K562 (cell line): Measurements from ENCODE around the gene CBY3. TPM values are rescaled to one million over a fixed set of nuclear protein-coding genes. Genes with fewer than 3 reads are reported as not detected.
A peak's percentile ranks its signal among the peaks of the same experiment; 100 is the strongest.

Experiments used
- CEBPB ChIP-seq: fragments of 450-650 bp; IDR thresholded peaks from 2 replicates; pipeline ENCODE4 v1.6.1; 2016; ENCODE audit warnings: missing genetic modification characterization, missing compliant biosample characterization
- CHD2 ChIP-seq: IDR thresholded peaks from 2 replicates; pipeline ENCODE4 v1.6.1; 2011; ENCODE audit warnings: low read depth, low read length
- DPF2 ChIP-seq: fragments of 450-650 bp; IDR thresholded peaks from 2 replicates; pipeline ENCODE4 v1.6.1; 2016
- HNRNPLL ChIP-seq: fragments of 200-400 bp; formaldehyde crosslinking; IDR thresholded peaks from 2 replicates; pipeline ENCODE4 v1.6.1; 2017; ENCODE audit warnings: low read length, low read depth, mild to moderate bottlenecking; ENCODE audit not compliant: poor library complexity, severe bottlenecking
- ILK ChIP-seq: fragments of 450-650 bp; IDR thresholded peaks from 2 replicates; pipeline ENCODE4 v1.6.1; 2016; ENCODE audit warnings: missing genetic modification characterization, low read depth, mild to moderate bottlenecking, missing compliant biosample characterization, moderate library complexity, borderline replicate concordance
- KHSRP ChIP-seq: fragments of 450-650 bp; IDR thresholded peaks from 2 replicates; pipeline ENCODE4 v1.6.1; 2017
- LCOR ChIP-seq: sonication (generic); formaldehyde crosslinking; IDR thresholded peaks from 2 replicates; pipeline ENCODE4 v1.8.0; 2022; ENCODE audit warnings: mild to moderate bottlenecking, missing genetic modification reagents
- MLLT1 ChIP-seq, 2 experiments: fragments of 450-650 bp; IDR thresholded peaks; 2 replicates each; pipeline ENCODE4 v1.6.1; 2016
- MTF1 ChIP-seq: fragments of 250-450 bp; sonication (Bioruptor Pico); IDR thresholded peaks from 2 replicates; pipeline ENCODE4 v1.9.0; 2021; ENCODE audit warnings: moderate library complexity, mild to moderate bottlenecking, inconsistent platforms, borderline replicate concordance
- PBX2 ChIP-seq, 2 experiments: IDR thresholded peaks in 1 of 2; conservative IDR thresholded peaks in 1 of 2; 2 replicates each; pipeline ENCODE4 v1.6.1; 2016; ENCODE audit warnings: low read depth in 2 of 2, mild to moderate bottlenecking in 1 of 2, missing compliant biosample characterization in 1 of 2, missing genetic modification characterization in 1 of 2, moderate library complexity in 1 of 2
- YY1 ChIP-seq, 3 experiments: IDR thresholded peaks; 2 replicates each; pipeline ENCODE4 v1.6.1; 2011; ENCODE audit warnings: low read length in 2 of 3, mild to moderate bottlenecking in 2 of 3, moderate library complexity in 2 of 3, borderline replicate concordance in 1 of 3, control low read depth in 1 of 3, low read depth in 1 of 3; ENCODE audit not compliant: insufficient read depth in 3 of 3, insufficient replicate concordance in 2 of 3, control insufficient read depth in 1 of 3, insufficient read length in 1 of 3; ENCODE audit errors: extremely low read depth in 1 of 3
- ZBTB26 ChIP-seq: fragments of 450-650 bp; formaldehyde crosslinking; IDR thresholded peaks from 2 replicates; pipeline ENCODE4 v1.4.0; 2022; ENCODE audit warnings: missing genetic modification characterization
- ZNF766 ChIP-seq: fragments of 200-800 bp; sonication (Bioruptor generic); conservative IDR thresholded peaks from 2 replicates; pipeline ENCODE4 v1.6.1; 2016; ENCODE audit warnings: missing genetic modification characterization, missing compliant biosample characterization
- polyA plus RNA-seq, 8 experiments: library from polyadenylated mRNA; depleted of rRNA in 4 of 8; stranded (reverse) in 5 of 8; unstranded in 3 of 8; fragments of >200 nt; fragmentation: Nextera tagmentation in 2 of 8; fragmentation: Illumina TruSeq in 1 of 8; extraction: Ambion mirVana in 2 of 8; extraction: Trizol in 1 of 8; gene quantifications; 2 replicates each; pipeline versions ENCODE4 v1.2.1 to v1.2.3, GENCODE V29; 2011 to 2014; ENCODE audit warnings: inconsistent platforms in 1 of 8, missing spikeins in 1 of 8
- total RNA-seq, 7 experiments: library from RNA; depleted of rRNA in 6 of 7; stranded (reverse); fragments of >200 nt in 6 of 7; fragmentation: Illumina TruSeq in 2 of 7; extraction: Trizol in 2 of 7; gene quantifications; 2 replicates each; pipeline versions ENCODE4 v1.2.1 to v1.2.3, GENCODE V29; 2011 to 2021; ENCODE audit warnings: low replicate concordance in 1 of 7

The CBY3 gene
- total and polyA plus RNA-seq, 9 of the 15 experiments (the other 6 are each of a cell fraction or from before 2014, with no cell fraction given) = not detected

GRCh38 chr5:179700401-179700918 lies 19.6 kb upstream of the CBY3 start (continued):
- TF ChIP-seq PBX2 (CRISPR knock-in tag; IDR thresholded peaks at IDR 0.05; ENCODE audit: low read depth) (no peak), PBX2 (tag; conservative IDR thresholded peaks at IDR 0.05; ENCODE audit: low read depth) (peak; percentile 77), DPF2 (peak; percentile 94), ZNF766 (CRISPR knock-in tag) (0 out of 2 replicates have a peak, but pooled peaks have one; percentile 51), CEBPB (peak; percentile 99), YY1 (IDR thresholded peaks at IDR 0.05; ENCODE audit: borderline replicate concordance in 1 of 3, control insufficient read depth in 1 of 3, extremely low read depth in 1 of 3, insufficient read depth in 3 of 3, insufficient read length in 1 of 3, insufficient replicate concordance in 2 of 3, low read depth in 1 of 3, low read length in 2 of 3) (peak in 1 of 3 experiments; percentile 81), HNRNPLL (peak; percentile 40), ILK (tag) (no peak), CHD2 (no peak), ZBTB26 (CRISPR knock-in tag) (0 out of 2 replicates have a peak, but pooled peaks have one; percentile 14), MLLT1 (IDR thresholded peaks at IDR 0.05) (peak in 1 of 2 experiments; percentile 64; a peak in 1 of 4 replicates), KHSRP (peak; percentile 42; the same call in 1 of the 2 replicates), MTF1 (CRISPR knock-in tag) (no peak), LCOR (peak; percentile 26; the same call in 1 of the 2 replicates)
